Lower leg skin (tissue), 4 donors: ENCODE results near the gene OR9G1. TPM values are rescaled to one million over a fixed set of nuclear protein-coding genes. Genes with fewer than 3 reads are reported as not detected.

Experiments
- DNase-seq, 2 donors: peaks; one replicate each; pipeline ENCODE4 v3.0.0-alpha.2; 2019; ENCODE audit warnings: low spot score in 2 of 2
- H3K4me3 ChIP-seq: fragments of 200-600 bp; sonication (generic); 2 replicates; pipeline ENCODE4 v1.5.1; 2017; ENCODE audit warnings: mild to moderate bottlenecking, low read depth; ENCODE audit not compliant: poor library complexity, severe bottlenecking
- POLR2A ChIP-seq, 2 donors: fragments of 450-650 bp; IDR thresholded peaks; one replicate each; pipeline ENCODE4 v1.6.1; 2016 to 2017; ENCODE audit warnings: antibody characterized with exemption in 2 of 2, mild to moderate bottlenecking in 1 of 2, moderate library complexity in 1 of 2
- WGBS, 2 donors: methylation state at CpG; one replicate each; pipeline ENCODE4 v1.1.5; 2018; 5-methylcytosine and 5-hydroxymethylcytosine counted together
- intact Hi-C: fragments of 100-400 bp; cut with DNase I; formaldehyde crosslinking; loops from one replicate; pipeline ENCODE4 v1.15.0; 2023; ENCODE audit warnings: low total_unique reads
- total RNA-seq, 4 donors: library from RNA; depleted of rRNA; stranded (reverse); fragments of >200 nt; gene quantifications; one replicate each; pipeline ENCODE4 v1.1.0, GENCODE V29; 2016
- TF ChIP-seq, protein P1 (sequence below), 3 donors: fragments of 450-650 bp; IDR thresholded peaks; one replicate each; pipeline ENCODE4 v1.5.1; 2016; ENCODE audit warnings: antibody characterized with exemption in 3 of 3, mild to moderate bottlenecking in 3 of 3, moderate library complexity in 2 of 3

Gene OR9G1
- total RNA-seq, 4 donors from 2014 or later, result not detected

- no peak overlapping the region for H3K4me3 ChIP-seq
- no peak for TF ChIP-seq POLR2A (IDR thresholded peaks at IDR 0.05)
- TF ChIP-seq, protein P1, sequence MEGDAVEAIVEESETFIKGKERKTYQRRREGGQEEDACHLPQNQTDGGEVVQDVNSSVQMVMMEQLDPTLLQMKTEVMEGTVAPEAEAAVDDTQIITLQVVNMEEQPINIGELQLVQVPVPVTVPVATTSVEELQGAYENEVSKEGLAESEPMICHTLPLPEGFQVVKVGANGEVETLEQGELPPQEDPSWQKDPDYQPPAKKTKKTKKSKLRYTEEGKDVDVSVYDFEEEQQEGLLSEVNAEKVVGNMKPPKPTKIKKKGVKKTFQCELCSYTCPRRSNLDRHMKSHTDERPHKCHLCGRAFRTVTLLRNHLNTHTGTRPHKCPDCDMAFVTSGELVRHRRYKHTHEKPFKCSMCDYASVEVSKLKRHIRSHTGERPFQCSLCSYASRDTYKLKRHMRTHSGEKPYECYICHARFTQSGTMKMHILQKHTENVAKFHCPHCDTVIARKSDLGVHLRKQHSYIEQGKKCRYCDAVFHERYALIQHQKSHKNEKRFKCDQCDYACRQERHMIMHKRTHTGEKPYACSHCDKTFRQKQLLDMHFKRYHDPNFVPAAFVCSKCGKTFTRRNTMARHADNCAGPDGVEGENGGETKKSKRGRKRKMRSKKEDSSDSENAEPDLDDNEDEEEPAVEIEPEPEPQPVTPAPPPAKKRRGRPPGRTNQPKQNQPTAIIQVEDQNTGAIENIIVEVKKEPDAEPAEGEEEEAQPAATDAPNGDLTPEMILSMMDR (IDR thresholded peaks at IDR 0.05), result no peak
- WGBS, 2 donors, result 80 to 85% methylated on average over 2 of the region's 2 CpGs
- intact Hi-C loops, result no loop called here
- DNase-seq, result no peak
Observed at GRCh38 chr11:56693428-56693827, 5.5 kb upstream of the OR9G1 start.

- H3K4me3 ChIP-seq, result no peak overlapping the region
- intact Hi-C loops, result no loop called here
- DNase-seq, result no peak
- TF ChIP-seq, protein P1 (IDR thresholded peaks at IDR 0.05), result no peak
- TF ChIP-seq POLR2A (IDR thresholded peaks at IDR 0.05), result no peak
- WGBS, 2 donors, result 58 to 65% methylated on average over 10 of the region's 10 CpGs
Observed at GRCh38 chr11:56700242-56700913, 1.5 kb downstream of the OR9G1 start.

- TF ChIP-seq POLR2A (IDR thresholded peaks at IDR 0.05), result no peak
- TF ChIP-seq, protein P1 (IDR thresholded peaks at IDR 0.05), result no peak
- WGBS, 2 donors, result 57 to 67% methylated on average over 8 of the region's 8 CpGs
- no peak for DNase-seq
- no peak overlapping the region for H3K4me3 ChIP-seq
- intact Hi-C loops, result no loop called here
Observed at GRCh38 chr11:56700914-56701485, 2.1 kb downstream of the OR9G1 start.

DNA sequence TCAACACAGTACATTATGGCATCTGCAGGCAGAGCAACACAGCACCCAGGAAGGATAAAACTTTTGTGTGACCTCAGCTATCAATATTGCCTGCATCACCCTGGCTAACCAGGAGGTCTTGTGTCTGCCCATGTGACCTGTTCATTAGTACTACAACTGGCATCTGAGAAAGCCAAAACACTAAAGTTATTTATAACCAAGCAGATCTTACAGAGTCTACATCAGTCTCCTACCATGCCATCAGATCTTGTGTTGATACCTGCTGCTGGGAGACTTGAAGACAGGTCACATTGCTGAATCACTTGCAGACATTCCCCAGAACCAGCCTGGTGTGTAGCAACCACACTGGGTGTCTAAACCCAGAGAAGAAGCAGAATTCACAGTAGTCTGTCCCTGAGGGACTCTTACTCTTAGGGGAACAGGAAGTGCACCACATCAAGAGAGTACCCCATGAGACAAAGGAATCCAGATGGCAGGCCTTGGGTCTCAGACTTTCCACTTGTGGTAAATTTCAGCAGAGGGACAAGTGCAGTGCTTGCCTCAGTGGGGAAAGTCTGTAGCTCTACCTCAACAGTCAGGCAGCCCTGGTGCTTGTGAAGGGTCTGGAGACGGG, 7.0 kb downstream of the OR9G1 start:
- no peak for DNase-seq
- H3K4me3 ChIP-seq, result no peak overlapping the region
- TF ChIP-seq POLR2A (IDR thresholded peaks at IDR 0.05), result no peak
- TF ChIP-seq, protein P1 (IDR thresholded peaks at IDR 0.05), result no peak
- WGBS, 2 donors, result 42 to 50% methylated on average over 1 of the region's 1 CpG
- intact Hi-C loops, result no loop called here

- no peak for DNase-seq
- intact Hi-C loops, result no loop called here
- TF ChIP-seq POLR2A (IDR thresholded peaks at IDR 0.05), result no peak
- TF ChIP-seq, protein P1 (IDR thresholded peaks at IDR 0.05), result no peak
- H3K4me3 ChIP-seq, result no peak overlapping the region
- 79 to 83% methylated on average over 2 of the region's 2 CpGs for WGBS, 2 donors
Observed at GRCh38 chr11:56706486-56706885, 7.6 kb downstream of the OR9G1 start.
